ENCODE data around the gene FBN3. TPM values are rescaled to one million over a fixed set of nuclear protein-coding genes. Genes with fewer than 3 reads are reported as not detected.
"Not testable (repeated sequence)": the region's sequence is repeated elsewhere in the genome, so short reads cannot be mapped to it uniquely, and the experiment has no call there.

FBN3 gene
- total RNA-seq, 2 donors from 2014 or later, result not detected

DNA sequence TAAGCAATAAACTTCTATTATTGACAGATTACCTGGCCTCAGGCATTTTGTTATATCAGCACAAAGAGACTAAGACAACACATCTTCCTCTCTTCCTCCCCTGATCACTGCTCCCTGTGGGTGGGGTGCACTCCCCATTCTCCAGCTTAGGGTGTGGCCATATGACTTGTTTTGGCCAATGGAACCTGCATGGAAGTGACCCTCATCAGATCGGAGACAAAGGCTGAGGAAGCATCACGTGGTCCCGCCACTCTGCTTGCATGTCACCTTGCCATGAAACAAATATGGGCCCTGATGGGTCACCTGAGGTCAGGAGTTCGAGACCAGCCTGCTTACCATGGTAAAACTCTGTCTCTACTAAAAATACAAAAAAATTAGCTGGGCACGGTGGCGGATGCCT is 110.6 kb downstream of the FBN3 start:
- Mint-ChIP-seq H3K4me3 (no peak overlapping the region), H3K27me3 (peaks cover 4 to 16% of the 10 kb centered on the region in 2 donors), H3K4me1 (ENCODE audit: low read depth in 2 of 2) (peaks cover 0 to 3% of the 10 kb centered on the region in 2 donors), H3K36me3 (no peaks in the 10 kb centered on the region), H3K27ac (no peak overlapping the region), H3K9me3 (no peaks in the 10 kb centered on the region)
- no peak for DNase-seq (ENCODE audit: low spot score)
- no peak for ATAC-seq

DNA sequence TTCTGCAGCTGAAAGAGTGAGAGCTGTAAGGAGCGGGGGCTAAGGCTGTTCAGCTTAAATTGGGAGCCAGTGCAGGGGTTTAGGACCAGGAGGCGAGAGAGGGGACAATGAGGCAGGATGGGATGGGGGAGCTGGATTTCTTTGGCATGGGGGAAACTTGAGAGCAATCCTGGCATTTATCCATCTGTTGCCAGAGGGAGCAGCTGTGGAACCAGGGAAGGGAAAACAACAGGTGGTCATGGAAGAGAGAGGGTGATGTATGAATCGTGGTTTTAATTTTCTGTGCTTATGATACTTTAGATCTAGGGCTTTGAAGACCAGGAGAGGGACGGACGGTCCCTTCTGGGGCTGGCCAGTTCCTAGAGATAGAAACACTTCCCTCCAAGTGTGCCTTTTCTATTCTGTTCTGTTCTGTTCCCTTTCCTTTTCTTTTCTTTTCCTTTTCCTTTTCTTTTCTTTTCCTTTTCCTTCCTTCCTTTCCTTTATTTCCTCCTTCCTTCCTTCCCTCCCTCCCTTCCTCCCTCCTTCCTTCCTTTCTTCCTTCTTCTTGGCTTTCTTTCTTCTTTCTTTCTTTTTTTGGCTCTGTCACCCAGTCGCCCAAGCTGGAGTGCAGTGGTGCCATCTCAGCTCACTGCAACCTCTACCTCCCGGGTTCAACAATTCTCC is 112.8 kb downstream of the FBN3 start:
- Mint-ChIP-seq H3K4me3 (no peak overlapping the region), H3K27me3 (peaks cover 7 to 16% of the 10 kb centered on the region in 2 donors), H3K4me1 (ENCODE audit: low read depth in 2 of 2) (peaks cover 0 to 2% of the 10 kb centered on the region in 2 donors), H3K36me3 (no peaks in the 10 kb centered on the region), H3K9me3 (no peaks in the 10 kb centered on the region), H3K27ac (no peak overlapping the region)
- ATAC-seq (no peak), DNase-seq (ENCODE audit: low spot score) (no peak)

DNA sequence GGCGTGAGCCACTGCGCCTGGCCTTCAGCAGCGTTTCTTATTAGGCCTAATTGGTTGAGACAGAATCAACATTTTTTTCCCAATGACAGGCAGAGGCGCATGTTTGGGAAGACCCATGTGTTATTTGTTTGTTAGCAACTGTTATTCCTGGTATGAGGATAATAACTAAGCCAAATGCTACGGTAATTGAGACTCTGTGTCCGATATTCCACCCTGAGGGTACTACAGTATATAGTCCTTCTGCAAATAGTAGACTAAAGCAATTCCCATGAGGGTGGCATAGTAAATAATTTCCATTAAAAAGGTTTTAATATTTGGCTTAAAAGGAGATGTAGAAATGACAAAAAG is 115.2 kb downstream of the FBN3 start:
- Mint-ChIP-seq H3K36me3 (no peaks in the 10 kb centered on the region), H3K4me3 (no peak overlapping the region), H3K27me3 (peaks cover 7 to 16% of the 10 kb centered on the region in 2 donors), H3K27ac (no peak overlapping the region), H3K4me1 (ENCODE audit: low read depth in 2 of 2) (no peaks in the 10 kb centered on the region), H3K9me3 (no peaks in the 10 kb centered on the region)
- DNase-seq (ENCODE audit: low spot score) (no peak), ATAC-seq (no peak)

DNA sequence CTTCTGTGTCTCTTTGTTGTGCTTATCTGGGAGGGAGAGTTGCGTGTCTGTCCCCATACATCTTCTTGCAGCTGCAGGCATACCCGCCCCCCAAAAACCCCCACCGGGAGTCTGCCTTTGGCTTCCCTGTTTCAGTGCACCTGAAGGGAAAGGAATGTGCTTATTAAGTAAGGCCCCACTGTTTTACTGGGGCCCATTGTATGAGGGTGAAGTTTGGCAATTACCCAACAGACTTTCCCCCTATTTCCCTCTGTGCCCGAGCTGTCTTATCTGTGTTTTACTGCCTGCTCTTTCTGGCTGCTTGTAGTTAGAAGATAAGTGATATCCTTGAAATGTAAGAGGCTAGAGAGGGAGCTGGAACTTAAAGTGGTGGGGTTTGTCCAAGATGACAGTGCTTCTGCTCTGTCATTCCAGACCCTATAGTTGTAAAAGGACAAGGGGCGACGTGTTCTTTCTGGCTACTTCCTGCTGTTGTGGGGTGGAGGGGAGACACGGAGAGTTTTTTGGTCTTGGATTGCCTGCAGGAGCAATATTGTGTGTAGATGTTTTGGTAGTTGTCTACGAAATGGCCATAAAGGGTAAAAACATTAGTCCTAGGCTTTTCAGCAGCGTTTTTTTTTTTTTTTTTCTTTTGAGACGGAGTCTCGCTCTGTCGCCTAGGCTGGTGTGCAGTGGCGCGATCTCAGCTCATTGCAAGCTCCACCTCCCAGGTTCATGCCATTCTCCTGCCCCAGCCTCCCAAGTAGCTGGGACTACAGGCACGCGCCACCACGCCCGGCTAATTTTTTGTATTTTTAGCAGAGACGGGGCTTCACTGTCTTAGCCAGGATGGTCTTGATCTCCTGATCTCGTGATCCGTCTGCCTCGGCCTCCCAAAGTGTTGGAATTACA is 115.9 kb downstream of the FBN3 start:
- H3K27me3 Mint-ChIP-seq, result peaks cover 7 to 16% of the 10 kb centered on the region in 2 donors
- H3K4me1 Mint-ChIP-seq (ENCODE audit: low read depth in 2 of 2); DNase-seq (ENCODE audit: low spot score); H3K36me3 Mint-ChIP-seq; H3K9me3 Mint-ChIP-seq; ATAC-seq; H3K27ac Mint-ChIP-seq; H3K4me3 Mint-ChIP-seq: not testable (repeated sequence)

DNA sequence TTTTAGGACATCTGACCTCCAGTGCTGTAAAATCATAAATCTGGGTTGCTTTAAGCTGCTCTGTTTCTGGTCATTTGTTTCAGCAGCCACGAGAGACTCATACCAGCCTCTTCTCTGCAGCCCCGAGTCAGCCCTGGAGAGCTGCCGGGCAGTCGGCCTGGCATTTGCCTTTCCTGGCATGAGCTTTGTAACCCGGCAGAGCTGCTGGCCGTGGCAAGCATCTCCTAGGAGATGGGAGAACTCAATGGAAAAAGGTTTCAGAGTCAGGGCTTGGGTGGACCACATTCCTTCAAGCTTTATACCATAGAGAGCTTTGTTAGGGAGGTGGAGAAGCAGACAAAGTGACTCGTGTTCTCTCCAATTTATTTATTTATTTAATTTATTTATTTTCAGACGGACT is 118.4 kb downstream of the FBN3 start:
- Mint-ChIP-seq H3K27me3 (peaks cover under 1 to 3% of the 10 kb centered on the region in 2 donors), H3K27ac (no peak overlapping the region), H3K4me3 (no peak overlapping the region), H3K36me3 (no peaks in the 10 kb centered on the region), H3K9me3 (no peaks in the 10 kb centered on the region), H3K4me1 (ENCODE audit: low read depth in 2 of 2) (no peaks in the 10 kb centered on the region)
- ATAC-seq (no peak), DNase-seq (ENCODE audit: low spot score) (no peak)

DNA sequence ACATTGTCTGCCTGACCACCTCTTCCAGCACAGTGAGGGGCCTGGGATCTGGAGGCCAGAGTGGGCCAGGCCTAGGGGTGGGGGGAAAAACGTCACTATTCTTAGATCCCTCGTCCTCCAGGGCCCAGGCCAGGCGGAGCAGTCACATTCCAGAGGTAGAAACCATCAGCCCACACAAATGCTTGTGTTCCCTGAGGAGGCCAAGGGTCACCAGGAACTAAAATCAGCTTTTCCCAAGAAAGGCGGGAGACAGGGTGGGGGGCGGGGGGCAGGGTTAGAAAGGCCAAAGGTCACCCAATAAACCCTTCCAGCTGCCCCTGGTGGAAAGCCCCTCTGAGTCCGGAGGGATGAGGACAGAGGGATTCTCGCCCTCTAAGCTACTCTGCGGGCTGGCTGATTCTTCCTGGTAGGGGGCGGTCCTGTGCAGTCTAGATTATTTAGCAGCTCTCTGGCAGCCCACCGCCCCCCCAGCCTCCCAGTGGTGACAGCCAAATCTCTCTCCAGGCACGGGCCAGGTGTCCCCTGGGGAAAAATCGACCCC is 120.4 kb downstream of the FBN3 start:
- no peak overlapping the region for H3K4me3 Mint-ChIP-seq
- H3K27ac Mint-ChIP-seq, result no peak overlapping the region
- DNase-seq (ENCODE audit: low spot score) (peak; percentile 57), ATAC-seq (no peak)
- no peaks in the 10 kb centered on the region for H3K36me3 Mint-ChIP-seq
- H3K4me1 Mint-ChIP-seq (ENCODE audit: low read depth in 2 of 2), result no peaks in the 10 kb centered on the region
- H3K27me3 Mint-ChIP-seq, result peaks cover 0 to 3% of the 10 kb centered on the region in 2 donors
- no peaks in the 10 kb centered on the region for H3K9me3 Mint-ChIP-seq

DNA sequence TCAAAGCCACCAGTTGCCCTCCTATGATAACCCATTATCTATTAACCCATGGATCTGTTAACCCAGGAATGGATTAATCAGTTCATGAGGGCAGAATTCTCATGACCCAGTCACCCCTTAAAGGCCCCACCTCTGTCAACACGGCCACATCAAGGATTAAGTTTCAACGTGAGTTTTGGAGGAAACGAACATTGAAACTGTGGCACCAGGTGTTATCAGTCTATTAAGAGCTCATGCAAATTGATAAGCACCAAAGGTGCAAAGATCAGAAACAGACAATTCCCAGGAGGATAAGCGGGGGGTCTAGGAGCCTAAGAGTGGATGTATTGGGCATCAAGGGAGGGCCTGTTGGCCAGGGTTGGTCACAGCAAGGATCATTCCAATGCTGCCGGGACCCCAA is 124.1 kb downstream of the FBN3 start:
- DNase-seq (ENCODE audit: low spot score) (no peak), ATAC-seq (no peak)
- Mint-ChIP-seq H3K36me3 (no peaks in the 10 kb centered on the region), H3K27ac (no peak overlapping the region), H3K9me3 (no peaks in the 10 kb centered on the region), H3K27me3 (no peaks in the 10 kb centered on the region), H3K4me1 (ENCODE audit: low read depth in 2 of 2) (no peaks in the 10 kb centered on the region), H3K4me3 (no peak overlapping the region)

DNA sequence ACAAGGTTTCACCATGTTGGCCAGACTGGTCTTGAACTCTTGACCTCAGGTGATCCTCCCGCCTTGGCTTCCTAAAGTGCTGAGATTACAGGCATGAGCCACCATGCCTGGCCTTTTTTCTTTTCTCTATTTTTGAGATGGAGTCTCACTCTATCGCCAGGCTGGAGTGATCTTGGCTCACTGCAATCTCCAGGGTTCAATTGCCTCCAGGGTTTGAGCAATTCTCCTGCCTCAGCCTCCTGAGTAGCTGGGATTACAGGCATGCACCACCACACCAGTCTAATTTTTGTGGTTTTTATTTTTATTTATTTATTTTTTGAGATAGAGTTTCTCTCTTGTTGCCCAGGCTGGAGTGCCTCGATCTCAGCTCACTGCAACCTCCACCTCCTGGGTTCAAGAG is 125.1 kb downstream of the FBN3 start:
- H3K27ac Mint-ChIP-seq; ATAC-seq; H3K9me3 Mint-ChIP-seq; H3K4me1 Mint-ChIP-seq (ENCODE audit: low read depth in 2 of 2); H3K4me3 Mint-ChIP-seq; H3K27me3 Mint-ChIP-seq; DNase-seq (ENCODE audit: low spot score); H3K36me3 Mint-ChIP-seq: not testable (repeated sequence)

DNA sequence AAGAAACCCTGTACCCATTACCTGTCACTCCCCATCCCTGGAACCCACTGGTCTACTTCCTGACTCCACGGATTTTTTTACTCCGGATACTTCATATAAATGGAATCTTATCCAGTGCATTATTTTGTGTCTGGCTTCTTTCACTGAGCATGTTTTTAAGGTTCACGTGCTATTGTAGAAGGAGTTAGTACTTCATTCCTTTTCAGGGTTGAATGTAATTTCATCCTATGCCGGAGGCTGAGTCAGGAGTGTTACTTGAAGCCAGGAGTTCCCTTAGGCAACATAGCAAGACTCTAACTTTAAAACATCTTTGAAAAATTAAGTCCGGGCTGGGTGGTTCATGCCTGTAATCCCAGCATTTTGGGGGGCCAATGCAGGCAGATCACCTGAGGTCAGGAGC is 126.0 kb downstream of the FBN3 start:
- no peak for ATAC-seq
- H3K27ac Mint-ChIP-seq, result no peak overlapping the region
- H3K4me1 Mint-ChIP-seq (ENCODE audit: low read depth in 2 of 2), result no peaks in the 10 kb centered on the region
- no peaks in the 10 kb centered on the region for H3K9me3 Mint-ChIP-seq
- H3K27me3 Mint-ChIP-seq, result no peaks in the 10 kb centered on the region
- no peak overlapping the region for H3K4me3 Mint-ChIP-seq
- no peak for DNase-seq (ENCODE audit: low spot score)
- H3K36me3 Mint-ChIP-seq, result no peaks in the 10 kb centered on the region

DNA sequence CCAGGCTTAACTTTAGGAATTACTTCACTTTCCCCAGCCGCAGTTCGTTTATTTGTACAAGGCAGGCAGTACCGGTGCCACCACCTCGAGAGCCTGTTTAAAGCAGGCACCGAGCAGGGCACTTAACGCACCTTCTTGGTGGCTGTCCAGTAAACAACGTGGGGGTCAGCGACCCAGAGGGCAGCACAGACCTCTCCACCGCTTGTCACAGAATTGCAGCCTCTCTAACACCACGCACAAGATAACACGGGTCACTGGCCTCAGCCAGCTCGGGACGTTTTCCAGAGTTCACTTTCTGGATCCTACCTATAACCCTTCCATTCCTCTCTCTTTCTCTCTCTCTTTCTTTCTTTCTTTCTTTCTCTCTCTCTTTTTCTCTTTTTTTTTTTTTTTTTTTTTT is 127.1 kb downstream of the FBN3 start:
- no peak for ATAC-seq
- no peak for DNase-seq (ENCODE audit: low spot score)
- H3K9me3 Mint-ChIP-seq, result no peaks in the 10 kb centered on the region
- no peak overlapping the region for H3K4me3 Mint-ChIP-seq
- H3K4me1 Mint-ChIP-seq (ENCODE audit: low read depth in 2 of 2), result peaks cover 0 to 4% of the 10 kb centered on the region in 2 donors
- H3K27ac Mint-ChIP-seq, result no peak overlapping the region
- H3K27me3 Mint-ChIP-seq, result no peaks in the 10 kb centered on the region
- no peaks in the 10 kb centered on the region for H3K36me3 Mint-ChIP-seq

DNA sequence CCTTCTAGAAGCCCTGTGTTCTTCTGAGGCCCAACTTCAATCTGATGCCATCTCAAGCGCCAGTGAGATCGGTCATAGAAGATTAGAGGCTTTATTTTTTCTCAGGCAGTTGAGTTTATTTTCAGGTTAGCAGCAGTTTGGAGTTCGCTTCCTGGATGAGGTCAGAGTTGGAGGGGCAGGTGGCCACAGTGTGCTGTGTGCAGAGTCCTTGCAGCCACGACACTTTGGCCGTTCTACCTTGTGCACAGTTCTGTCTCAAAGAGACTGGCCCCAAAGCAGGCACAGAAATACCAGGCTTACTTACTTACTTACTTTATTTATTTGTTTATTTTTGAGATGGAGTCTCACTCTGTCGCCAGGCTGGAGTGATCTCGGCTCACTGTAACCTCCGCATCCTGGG is 128.0 kb downstream of the FBN3 start:
- DNase-seq (ENCODE audit: low spot score), result no peak
- no peaks in the 10 kb centered on the region for H3K27me3 Mint-ChIP-seq
- H3K4me3 Mint-ChIP-seq, result no peak overlapping the region

DNA sequence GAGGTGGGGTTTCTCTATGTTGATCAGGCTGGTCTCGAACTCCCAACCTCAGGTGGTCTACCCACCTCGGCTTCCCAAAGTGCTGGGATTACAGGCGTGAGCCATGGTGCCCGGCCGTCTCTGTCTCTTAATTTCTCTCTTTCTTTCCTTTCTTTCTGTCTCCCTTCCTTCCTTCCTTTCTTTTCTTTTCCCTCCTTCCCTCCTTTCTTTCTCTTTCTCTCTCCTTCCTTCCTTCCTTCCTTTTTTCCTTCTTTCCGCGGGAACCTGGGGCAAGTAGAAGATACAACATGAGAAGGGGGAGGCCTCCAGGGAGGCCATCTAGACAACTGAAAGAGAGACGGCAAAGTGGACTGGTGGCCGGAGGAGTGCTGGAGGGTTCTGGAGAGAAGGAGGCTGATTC is 128.7 kb downstream of the FBN3 start:
- ATAC-seq, result no peak
- Mint-ChIP-seq H3K4me3 (no peak overlapping the region), H3K27me3 (no peaks in the 10 kb centered on the region), H3K27ac (no peak overlapping the region), H3K9me3 (no peaks in the 10 kb centered on the region), H3K4me1 (ENCODE audit: low read depth in 2 of 2) (peaks cover 0 to 4% of the 10 kb centered on the region in 2 donors), H3K36me3 (no peaks in the 10 kb centered on the region)
- no peak for DNase-seq (ENCODE audit: low spot score)

More for the DNA sequence above, 128.0 kb downstream of the FBN3 start:
- no peaks in the 10 kb centered on the region for H3K36me3 Mint-ChIP-seq
- no peak overlapping the region for H3K27ac Mint-ChIP-seq
- no peak for ATAC-seq
- H3K4me1 Mint-ChIP-seq (ENCODE audit: low read depth in 2 of 2), result peaks cover 0 to 4% of the 10 kb centered on the region in 2 donors
- H3K9me3 Mint-ChIP-seq, result no peaks in the 10 kb centered on the region

DNA sequence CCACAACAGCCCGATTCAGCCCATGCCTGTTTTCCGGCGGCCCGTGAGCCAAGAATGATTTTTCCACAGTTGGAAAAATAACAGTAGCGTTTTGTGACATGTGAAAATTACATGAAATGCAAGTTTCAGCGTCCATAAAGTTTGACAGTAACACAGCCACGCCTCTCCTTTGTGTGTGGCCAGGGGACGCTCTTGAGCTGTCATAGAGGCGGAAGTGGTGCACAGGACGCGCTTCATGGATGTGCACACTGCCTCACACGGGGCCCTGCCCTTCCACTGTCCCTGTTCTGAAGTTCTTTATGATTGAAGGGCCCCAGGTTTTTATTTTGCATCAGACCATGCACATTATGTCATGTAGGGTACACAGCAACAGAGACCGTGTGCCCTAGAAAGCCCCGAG is 131.6 kb downstream of the FBN3 start:
- Mint-ChIP-seq H3K9me3 (no peaks in the 10 kb centered on the region), H3K4me3 (no peak overlapping the region), H3K27me3 (no peaks in the 10 kb centered on the region), H3K36me3 (no peaks in the 10 kb centered on the region), H3K4me1 (ENCODE audit: low read depth in 2 of 2) (peaks cover 0 to 4% of the 10 kb centered on the region in 2 donors), H3K27ac (no peak overlapping the region)
- no peak for DNase-seq (ENCODE audit: low spot score)
- ATAC-seq, result peak; percentile 62 to 81
